Measurements from ENCODE around the gene ASAP2.

The ASAP2 gene

DNA sequence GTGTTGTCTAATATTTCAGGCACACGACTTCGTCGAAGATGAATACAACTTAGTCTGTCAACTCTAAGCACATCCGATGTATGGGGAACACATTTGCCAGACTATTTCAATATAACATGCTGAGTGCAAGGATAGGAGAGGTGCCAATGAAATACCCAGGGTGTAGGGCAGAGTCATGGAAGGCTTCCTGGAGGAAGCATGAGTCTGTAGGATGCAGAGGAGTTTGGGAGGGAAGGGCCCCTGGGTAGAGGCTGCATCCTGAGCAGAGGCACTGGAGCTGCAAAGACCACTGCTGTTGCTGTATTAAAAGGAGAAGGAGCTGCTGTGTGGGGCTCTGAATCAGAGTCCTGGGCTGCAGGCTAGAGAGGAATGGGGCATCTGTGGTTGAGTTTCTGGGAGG, 89.9 kb downstream of the ASAP2 start:
- no peak for DNase-seq (ENCODE audit: low read depth in 2 of 2)

DNA sequence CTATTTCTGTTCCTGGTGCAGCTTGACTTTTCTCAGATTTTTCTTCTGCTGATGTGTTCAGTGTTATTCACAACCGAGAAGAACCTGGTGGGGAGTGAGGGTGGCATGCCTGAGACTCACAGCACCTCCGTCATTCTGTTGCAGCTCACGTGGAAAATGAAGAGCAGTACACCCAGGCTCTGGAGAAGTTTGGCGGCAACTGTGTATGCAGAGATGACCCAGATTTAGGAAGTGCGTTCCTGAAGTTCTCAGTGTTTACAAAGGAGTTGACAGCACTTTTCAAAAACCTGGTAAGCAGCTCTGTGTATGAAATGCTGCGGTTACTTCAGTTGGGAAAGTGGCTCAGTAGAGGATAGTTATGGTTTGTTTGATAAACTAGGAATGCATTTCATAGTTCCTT, 90.5 kb downstream of the ASAP2 start:
- no peak for DNase-seq (ENCODE audit: low read depth in 2 of 2)

DNA sequence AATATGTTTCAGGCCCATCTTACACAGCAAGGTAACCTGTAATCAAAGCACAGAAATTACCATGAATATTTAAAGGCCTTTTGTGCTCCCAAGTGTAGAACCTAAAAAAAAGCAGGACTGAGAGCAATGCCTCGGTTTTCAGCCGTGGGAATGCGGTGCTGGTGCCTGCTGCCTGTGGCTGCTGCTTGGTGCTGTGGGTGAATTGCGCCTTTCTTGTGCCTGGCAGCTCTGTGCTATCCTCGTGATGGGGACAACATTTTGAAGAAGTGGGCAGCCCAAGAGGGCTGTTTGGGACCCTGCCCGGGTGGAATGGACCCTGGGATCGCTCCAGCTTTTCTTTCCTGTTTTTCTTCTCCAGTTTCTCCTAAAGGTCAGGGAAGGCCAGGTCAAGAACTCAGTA, 91.2 kb downstream of the ASAP2 start:
- no peak for DNase-seq (ENCODE audit: low read depth in 2 of 2)

DNA sequence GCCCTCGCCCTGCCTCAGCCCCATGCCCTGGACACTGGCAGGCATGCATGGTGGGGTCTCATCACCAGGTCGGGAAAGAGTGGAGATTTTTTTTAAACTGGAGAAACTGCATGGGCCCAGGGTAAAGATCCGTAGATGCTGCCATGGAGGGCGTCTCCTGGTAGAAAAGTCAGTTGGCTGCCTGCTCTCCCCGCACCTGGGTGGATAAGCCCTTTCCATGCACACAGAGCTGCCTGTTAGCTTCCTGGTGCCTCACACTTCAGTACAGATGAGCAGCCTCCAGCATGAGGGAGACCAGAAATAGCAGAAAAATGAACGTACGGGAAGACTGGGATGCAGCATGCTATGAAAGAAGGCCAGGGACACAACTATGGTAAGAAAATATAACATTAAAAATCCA, 92.0 kb downstream of the ASAP2 start:
- DNase-seq (ENCODE audit: low read depth in 2 of 2), result no peak

DNA sequence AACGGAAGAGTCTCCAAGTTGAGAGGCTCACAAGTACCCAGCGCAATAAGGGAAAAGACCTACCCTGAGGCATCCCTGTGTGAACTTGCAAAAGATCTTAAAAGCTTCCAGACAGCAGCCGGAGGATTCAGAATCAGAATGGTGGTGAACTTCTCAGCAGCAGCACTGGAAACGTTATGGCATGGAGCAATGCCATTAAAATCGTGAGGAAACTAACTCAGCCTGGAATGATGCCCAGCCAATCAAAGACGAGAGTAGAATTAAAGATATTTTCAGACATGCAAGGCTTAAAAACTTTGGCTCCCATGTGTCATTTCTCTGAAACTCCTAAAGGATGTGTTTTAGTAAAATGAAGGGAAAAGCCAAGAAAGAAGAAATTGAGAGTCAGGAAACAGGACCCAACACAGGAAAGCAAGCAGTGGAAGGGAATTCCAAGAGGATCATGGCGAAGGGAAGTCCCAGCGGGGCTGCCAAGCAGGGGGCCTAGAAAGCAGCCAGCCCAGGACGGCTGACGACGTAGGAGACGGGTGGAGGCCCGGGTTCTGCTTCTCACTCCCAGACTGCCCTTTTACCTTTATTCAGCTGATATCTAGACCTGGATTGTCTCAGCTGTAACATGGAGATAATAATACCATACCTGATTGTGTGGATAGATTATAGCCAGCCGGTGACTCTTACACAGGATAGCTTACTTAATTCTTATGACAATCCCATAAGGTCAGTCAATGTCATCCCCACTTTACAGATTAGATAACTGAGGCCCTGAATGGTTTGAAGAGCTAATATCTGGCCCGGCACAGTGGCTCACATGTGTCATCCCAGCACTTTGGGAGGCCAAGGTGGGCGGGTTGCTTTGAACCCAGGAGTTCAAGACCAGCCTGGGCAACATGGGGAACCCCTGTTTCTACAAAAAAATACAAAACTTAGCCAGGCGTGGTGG, 92.8 kb downstream of the ASAP2 start:
- DNase-seq (ENCODE audit: low read depth in 2 of 2), result no peak

DNA sequence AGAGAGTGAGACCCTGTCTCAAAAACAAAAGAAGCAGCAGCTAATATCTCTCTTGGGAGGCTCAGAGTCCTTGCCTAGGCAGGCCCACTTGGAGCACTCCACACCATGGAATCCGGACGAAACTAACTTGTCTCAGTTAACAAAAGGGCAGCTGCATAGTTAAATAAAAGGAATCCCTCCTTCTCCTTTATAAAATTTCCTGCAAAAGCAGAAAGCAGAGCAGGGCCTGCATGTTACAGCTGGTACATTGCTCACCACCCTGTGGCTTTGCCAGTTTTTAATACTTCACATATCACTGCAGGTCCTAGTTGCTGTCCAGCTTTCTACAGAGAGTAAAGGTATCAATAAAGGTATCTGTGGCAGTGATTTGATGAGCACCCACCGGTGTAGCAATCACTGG, 93.6 kb downstream of the ASAP2 start:
- no peak for DNase-seq (ENCODE audit: low read depth in 2 of 2)

DNA sequence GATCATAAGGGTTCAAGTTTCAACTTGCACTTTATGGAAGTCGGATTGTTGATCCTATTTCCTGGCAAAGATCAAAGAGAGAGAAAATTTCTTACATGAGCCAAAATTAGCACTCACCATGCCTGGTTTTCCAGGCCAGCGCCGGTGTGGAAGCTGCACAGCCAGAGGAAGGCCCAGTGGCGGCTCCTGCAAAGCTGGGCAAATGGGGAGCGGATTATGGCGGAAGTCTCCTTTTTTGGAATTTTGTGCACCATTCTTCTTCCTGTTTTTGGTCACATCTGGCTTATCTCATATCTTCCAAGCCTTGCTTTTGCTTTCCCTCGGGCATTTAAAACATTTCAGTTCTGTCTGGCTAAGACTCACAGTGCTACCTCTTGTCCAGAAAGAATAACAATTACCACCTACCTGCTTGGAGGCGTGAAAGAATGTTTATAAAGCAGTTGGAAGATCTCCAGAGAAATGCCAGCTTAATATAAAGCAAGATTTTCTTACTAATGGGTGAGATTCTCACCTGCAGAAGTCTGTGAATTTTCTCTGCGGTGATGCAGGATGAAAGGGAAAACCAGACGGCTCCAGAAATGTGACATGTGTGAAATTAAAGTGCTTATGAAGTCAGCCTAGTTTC, 94.3 kb downstream of the ASAP2 start:
- no peak for DNase-seq (ENCODE audit: low read depth in 2 of 2)

DNA sequence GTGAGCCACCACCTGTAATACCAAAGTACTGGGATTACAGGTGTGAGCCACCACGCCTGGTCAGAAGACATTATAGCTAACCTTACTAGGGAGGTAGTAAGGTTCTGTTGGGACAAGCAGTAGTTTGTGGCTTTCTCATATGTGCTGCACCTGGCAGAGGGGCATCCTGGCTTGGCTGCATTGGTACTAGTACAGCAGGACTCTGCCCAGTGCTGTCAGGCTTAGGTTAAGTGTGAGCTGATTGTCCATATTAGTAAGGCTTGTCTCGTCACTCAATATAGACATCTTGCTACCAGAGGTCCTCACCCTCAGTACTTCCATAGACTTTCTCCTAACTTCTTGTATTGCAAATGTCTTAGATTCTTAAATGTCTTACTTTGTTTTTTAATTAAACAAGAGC, 96.1 kb downstream of the ASAP2 start:
- DNase-seq (ENCODE audit: low read depth in 2 of 2), result no peak

DNA sequence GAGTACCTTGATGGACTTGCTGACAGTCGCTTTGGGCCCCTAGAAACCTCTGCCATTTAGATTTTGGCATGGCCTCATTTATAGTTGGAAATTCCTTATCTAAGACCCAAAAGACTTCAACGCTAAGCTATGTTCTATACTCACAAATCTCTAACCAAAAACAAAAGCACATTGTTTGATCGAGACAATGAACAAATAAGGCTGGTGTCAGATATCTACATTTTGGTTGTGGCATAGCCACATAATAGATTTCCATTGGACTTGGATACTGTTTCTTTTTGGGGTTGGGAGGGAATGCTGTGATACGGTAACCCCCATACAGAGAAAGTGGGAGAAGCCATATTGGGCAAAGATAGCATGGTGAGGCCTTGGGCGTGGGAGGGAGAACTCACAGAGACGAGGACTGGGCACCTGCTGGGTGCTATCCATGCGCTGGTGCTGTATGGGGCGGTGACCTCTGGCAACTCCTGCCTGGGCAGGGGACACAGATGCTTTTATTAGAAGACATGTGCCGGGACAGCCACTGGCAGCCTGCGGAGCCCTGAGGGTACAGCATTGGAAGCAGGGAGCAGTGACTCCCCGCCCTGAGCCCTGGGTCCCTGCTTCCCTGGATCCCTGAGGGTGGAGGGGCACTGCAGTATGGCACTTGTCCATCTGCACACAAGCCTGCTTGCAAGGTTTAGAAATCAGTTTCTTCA, 97.1 kb downstream of the ASAP2 start:
- no peak for DNase-seq (ENCODE audit: low read depth in 2 of 2)

DNA sequence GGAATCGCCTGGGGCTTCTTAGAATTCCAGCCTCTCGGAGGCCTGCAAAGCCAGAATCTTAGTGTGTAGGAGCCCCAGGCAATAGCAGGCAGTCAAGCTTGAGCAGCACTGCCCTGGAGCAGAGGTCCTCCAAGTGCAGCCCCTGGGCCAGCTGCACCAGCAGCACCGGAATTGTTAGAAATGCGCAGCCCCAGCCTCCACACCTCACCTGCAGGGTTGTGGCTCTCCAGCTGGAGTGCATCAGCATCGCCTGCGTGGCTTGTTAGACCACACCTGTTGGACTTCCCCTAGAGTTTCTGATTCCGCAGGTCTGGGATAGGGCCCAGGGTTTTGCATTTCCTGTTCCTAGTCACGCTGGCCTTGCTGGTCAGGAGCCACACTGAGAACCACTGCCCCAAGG, 100.3 kb downstream of the ASAP2 start:
- no peak for DNase-seq (ENCODE audit: low read depth in 2 of 2)

DNA sequence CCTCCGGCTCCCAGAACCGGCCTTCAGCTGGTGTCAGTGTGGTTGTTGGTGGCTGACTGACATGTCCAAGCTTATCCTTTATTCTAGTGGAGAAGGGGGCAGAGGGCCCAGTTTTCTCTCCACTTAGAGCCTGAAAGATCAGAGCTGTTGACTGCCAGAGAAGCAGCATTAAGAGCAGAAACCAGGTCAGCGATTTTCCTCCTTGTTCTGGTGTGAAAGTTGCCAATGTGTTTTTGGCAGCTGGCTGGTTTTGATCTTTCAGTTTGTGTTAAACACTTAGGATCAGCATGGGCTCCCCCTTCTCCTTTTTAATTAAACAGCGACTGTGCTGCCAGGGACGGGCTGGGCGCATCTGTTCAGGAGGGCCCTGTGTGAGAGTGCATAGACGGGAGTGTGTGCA, 100.9 kb downstream of the ASAP2 start:
- no peak for DNase-seq (ENCODE audit: low read depth in 2 of 2)

DNA sequence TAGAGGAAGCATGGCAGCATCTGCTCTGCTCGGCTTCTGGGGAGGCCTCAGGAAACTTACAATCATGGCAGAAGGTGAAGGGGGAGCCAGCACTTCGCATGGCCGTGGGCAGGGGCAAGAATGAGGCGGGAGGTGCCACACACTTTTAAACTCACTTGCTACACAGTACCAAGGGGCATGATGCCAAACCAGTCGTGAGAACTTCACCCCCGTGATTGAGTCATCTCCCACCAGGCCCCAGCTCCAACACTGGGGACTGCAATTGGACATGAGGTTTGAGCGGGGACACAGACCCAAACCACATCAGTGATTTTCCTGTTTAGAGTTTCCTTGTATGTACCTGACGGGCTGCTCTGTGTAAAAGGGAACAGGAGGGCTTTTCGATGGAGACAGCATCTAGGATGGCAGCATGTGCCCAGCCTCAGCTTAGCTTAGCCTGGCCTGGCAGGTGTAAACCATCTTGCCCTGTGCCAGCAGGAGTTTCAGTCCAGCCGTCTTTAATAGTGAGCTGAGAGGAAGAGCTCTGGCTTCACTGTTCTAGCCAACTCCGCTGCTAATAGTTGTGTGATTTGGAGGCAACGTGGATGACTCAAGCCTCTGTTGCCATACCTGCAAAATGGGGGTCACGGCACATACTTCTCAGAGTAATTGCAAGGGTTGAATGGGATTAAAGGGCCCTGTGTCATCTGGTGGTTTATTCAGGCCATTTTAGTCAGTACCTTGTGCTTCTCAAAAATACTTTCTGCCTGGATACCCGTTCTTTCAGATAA, 101.8 kb downstream of the ASAP2 start:
- DNase-seq (ENCODE audit: low read depth in 2 of 2), result no peak

DNA sequence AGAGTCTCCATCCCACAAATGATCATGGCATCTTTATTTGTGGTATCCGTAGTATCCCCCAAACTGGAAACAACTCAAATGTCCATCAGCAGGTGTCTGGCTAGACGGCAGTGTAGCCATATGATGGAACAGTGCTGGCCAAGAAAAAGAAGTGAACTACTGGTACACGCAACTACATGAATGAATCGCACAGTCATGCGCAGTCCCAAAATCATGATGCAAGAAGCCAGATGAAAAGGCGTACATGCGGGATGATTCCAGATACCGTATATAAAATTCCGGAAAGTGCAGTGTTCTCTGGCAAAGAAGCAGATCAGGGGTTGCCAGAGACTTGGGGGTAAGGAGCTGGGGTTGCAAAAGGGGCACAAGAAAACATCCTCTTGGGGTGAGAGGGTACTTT, 102.5 kb downstream of the ASAP2 start:
- DNase-seq (ENCODE audit: low read depth in 2 of 2), result no peak

DNA sequence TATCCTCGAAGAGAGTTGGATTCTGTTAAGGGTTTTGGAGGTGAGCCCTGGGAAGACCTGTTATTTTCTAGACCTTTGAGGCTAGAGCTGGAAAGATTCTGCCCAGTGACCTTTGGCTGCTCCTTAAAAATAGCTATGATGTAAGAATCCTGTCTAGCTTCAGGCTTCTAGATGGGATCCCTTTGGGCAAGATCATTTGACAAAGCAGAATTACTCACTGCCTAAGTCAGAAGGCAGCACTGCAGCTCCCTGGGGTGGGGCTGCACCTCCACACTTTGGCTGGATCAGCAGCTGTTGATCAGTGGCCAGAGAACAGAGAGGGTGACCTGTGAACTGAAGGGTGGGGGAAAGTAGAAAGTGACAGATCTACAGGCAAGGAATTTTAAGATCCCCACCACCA, 103.8 kb downstream of the ASAP2 start:
- DNase-seq (ENCODE audit: low read depth in 2 of 2), result no peak

DNA sequence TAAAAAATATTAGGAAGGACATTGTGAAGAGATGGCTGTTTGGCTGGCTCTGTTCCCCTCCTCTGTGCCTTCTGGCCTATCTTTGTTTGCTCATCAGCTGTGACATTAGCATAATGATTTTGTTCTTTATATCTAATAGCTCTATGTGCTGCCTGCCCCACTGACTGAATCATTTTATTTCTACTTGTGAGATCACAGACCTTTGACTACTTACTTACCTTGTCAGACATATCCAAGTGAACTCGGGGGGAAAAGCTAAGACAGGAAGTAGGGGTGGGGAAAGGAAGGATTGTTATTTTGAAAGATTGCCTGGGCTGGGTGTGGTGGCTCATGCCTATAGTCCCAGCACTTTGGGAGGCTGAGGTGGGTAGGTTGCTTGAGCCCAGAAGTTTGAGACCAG, 104.2 kb downstream of the ASAP2 start:
- no peak for DNase-seq (ENCODE audit: low read depth in 2 of 2)

DNA sequence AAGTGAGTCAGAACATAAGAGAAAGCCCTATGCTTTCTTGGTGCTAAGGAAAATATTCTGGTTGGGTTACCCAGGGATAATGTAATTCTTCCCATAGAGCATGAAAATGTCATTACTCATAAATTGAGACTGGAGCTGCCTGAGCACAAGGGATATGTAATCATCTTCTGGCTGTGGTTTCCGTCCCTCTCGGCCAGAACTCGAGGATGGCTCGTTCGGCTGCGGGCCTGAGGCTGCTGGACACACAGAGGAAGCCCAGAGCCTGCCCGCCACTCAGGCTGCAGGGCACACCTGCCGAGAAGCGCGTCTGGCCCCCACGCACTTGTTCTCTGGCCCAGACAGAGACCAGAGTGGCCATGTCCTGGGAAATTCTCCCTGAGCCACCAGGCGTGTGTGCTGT, 104.9 kb downstream of the ASAP2 start:
- no peak for DNase-seq (ENCODE audit: low read depth in 2 of 2)

DNA sequence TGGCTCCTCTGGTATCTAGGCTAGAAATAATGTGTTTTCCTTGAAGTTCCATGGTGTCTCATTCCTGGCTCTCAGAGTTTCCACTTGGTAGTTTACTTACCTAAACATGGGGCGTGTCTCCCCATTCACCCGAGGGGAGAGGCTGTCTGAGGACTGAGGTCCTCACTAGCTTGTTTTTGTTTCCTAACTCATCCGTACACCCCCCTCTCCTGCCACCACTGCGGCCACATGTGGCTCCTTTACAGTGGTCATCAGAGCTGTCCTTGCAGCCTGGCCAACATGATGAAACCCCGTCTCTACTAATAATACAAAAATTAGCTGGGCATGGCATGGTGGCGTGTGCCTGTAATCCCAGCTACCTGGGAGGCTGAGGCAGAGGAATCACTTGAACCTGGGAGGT, 106.0 kb downstream of the ASAP2 start:
- DNase-seq (ENCODE audit: low read depth in 2 of 2), result no peak

DNA sequence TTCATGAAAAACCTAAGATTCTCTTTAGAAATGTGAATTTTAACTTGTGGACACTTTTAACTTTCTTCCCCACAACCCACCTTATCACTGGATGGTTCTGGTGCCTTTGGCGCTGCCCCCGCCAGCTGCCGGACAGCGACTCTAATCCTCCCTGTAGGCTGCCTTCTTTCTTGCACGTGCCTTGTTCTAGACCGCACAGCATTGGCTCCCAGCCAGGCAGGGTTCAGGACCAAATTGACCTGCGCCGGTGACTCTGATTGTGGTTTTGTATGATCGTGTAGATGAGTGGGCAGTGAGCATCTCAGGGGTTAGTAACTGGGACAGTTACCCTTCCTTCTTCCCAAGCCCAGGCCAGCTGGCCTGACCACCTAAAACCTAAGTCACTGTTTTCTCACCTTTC, 106.8 kb downstream of the ASAP2 start:
- DNase-seq (ENCODE audit: low read depth in 2 of 2), result no peak

DNA sequence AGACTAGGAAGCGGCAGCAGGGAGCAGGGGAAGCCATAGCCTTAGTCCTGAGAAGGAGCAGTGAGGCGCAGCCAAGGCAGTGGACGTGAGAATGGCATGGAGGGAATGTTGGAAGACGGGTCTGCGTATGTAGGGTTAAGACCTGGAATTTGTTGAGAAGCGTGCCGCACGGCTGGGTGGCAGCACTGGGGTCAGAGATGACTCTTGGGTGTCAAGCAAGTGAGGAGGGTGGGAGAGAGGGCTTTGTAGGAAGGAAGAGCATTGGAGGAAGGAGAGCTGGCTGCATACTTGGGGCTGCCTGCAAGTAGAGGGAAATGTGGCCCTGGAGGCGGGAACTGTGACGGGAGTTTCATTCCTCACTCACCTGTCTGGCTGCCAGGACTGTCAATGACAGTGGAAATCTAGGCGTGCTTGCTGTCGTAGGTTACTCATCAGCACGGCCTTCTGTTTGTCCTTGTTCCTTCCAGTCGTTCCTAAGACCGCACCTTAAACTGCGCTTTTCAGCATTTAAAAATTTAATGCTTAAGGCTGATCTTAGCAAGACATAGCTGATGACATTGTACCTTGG, 108.8 kb downstream of the ASAP2 start:
- no peak for DNase-seq (ENCODE audit: low read depth in 2 of 2)

DNA sequence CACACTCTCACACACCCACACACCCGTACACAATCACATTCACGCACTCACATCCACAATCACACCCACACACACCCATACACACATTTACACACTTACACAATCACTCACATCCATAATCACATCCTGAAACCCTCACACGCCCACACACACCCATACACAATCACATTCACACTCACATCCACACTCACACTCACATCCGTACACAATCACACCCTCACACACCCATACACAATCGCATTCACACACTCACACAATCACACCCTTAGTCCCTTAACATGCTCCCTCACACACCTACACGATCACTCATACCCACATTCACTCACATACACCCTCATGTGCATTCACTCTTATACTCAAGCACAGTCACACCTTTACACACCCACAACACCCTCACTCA, 110.9 kb downstream of the ASAP2 start:
- DNase-seq (ENCODE audit: low read depth in 2 of 2), result no peak

DNA sequence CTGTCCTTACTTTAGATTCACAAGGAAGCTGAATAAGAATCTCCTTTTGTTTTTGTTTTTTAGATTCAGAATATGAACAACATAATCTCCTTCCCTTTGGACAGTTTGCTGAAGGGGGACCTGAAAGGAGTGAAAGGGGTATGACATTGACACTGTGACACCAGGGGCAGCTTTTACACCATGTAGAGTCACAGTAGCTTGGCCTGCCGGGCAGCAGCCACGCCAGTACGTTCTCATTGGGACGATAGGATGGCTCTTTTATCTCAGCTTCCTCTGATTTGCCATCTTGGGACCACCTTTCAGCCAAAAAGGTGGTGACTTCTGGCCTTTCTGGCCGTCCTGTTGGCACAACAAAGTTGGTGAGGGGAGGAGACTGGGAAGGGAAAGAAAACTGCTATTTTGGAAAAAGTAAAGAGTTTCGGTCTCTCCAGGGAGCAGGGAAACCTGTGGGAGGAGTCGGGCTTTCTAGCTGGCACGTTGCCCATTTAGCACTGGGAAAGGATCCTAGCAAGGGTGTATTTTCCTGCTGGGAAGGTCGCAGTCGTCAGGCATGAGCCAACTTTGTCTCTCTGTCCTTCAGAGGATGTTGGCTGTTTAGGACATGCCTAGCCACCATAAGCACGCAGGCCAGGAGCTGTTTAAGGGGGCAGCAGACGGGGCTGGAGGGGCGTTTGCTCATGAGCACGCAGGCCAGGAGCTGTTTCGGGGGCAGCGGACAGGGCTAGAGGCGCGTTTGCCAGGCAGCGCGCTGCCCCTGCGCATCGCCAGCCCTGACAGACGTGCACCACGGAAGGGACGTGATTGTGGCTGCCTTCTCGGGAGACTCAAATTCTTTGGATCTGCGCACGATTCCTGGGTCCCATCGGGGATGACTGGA, 112.1 kb downstream of the ASAP2 start:
- no peak for DNase-seq (ENCODE audit: low read depth in 2 of 2)
